Stomach smooth muscle (tissue), 2 donors: Measurements from ENCODE around the gene DAAM1.

Source experiments
- H3K27ac ChIP-seq: one replicate; pipeline ENCODE4 v1.7.0; 2013; ENCODE audit warnings: mild to moderate bottlenecking, low read length, inconsistent platforms
- H3K27me3 ChIP-seq, 2 donors: one replicate each; pipeline ENCODE4 v1.7.0; 2013; ENCODE audit warnings: low read length in 2 of 2; ENCODE audit not compliant: insufficient read depth in 2 of 2, control insufficient read depth in 1 of 2
- H3K36me3 ChIP-seq, 2 donors: one replicate each; pipeline ENCODE4 v1.7.0; 2013; ENCODE audit warnings: low read length in 2 of 2; ENCODE audit not compliant: control insufficient read depth in 2 of 2, insufficient read depth in 2 of 2
- H3K4me1 ChIP-seq: one replicate; pipeline ENCODE4 v1.7.0; 2013; ENCODE audit warnings: low read length; ENCODE audit not compliant: control insufficient read depth, insufficient read depth
- H3K4me3 ChIP-seq, 2 donors: one replicate each; pipeline ENCODE4 v1.7.0; 2013; ENCODE audit warnings: low read length in 2 of 2
- H3K9ac ChIP-seq, 2 donors: one replicate each; pipeline ENCODE4 v1.7.0; 2013; ENCODE audit warnings: low read length in 2 of 2, mild to moderate bottlenecking in 1 of 2
- H3K9me3 ChIP-seq, 2 donors: one replicate each; pipeline ENCODE4 v1.7.0; 2013; ENCODE audit warnings: low read length in 2 of 2; ENCODE audit not compliant: control insufficient read depth in 2 of 2
- donor health status: healthy.
- donor health status: Pancreatic carcinoma.

DAAM1 gene

DNA sequence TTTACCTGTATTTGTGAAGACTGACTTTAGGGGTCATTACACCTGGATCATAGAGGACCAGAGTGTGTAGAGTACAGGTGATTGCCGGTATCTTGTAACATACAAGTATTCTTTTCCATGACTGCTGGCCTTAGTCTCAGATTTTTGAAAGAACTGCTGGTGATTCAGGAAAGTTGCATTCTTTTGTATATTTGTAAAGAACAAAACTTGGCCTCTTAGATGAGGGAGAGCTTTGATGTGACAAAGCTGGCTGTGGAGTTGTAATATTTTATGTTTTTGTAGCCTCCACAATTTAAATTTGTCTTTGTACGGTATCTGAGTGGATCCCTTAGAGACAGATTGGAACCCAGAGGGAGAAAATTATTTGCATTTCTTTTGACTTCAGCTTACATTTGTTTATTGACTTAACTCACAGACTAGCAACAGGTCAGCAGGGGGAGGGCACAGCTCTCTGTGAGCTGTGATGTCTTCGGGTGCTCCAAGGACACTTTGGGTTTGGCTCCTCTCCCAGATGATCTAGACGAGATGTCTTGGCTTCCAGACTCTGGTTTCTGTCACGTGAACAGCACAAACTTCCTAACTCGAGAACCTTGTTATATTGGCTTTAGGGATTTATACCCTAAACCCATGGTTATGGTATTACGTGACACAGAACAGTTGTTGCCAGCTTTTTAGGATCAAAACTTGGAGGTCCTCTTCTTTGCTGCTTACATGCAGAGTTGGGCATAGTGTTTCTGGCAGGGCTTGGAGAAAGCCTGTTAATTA, 65.9 kb downstream of the DAAM1 start:
- Histone ChIP-seq H3K27me3 (no peaks in the 10 kb centered on the region), H3K4me3 (peak overlapping the region in 1 of 2 donors; percentile 57), H3K9ac (peak overlapping the region in 1 of 2 donors; percentile 37), H3K4me1 (peaks cover 40% of the 10 kb centered on the region), H3K9me3 (no peaks in the 10 kb centered on the region), H3K36me3 (no peaks in the 10 kb centered on the region), H3K27ac (peak overlapping the region; percentile 84)

DNA sequence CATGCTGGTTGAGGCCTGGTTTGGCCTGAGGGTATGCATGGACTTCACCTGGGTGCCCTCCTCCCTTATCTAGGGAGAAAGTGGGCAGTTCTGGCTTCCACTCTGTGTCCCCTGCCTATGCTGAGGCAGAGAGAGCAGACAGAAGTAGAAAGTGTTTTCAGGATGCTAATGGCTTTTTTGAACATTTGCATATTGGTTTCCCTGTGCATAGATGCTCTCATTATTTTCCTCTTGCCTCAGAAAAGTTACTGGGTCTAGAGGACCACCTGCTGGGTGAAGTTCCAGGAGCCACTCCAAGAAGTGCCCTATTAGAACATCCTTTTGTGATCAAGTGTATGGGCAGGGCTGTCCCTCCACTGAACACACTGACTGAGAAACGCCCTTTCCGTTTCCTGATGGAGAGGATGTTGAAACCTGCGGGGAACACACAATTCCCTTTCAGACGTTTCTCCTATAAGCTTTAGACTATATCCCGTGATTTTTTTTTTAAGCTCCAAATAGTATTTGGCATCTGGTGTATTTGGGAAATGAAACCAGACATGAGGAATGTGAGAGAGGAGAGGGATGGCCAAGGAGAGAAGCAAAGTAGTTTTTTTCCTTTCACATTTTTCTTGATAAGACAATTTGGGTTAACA, 66.6 kb downstream of the DAAM1 start:
- Histone ChIP-seq H3K36me3 (no peaks in the 10 kb centered on the region), H3K9me3 (no peaks in the 10 kb centered on the region), H3K4me1 (peaks cover 40% of the 10 kb centered on the region), H3K4me3 (peak overlapping the region in 1 of 2 donors; percentile 57), H3K9ac (peak overlapping the region in 1 of 2 donors; percentile 37), H3K27ac (peak overlapping the region; percentile 84), H3K27me3 (no peaks in the 10 kb centered on the region)

DNA sequence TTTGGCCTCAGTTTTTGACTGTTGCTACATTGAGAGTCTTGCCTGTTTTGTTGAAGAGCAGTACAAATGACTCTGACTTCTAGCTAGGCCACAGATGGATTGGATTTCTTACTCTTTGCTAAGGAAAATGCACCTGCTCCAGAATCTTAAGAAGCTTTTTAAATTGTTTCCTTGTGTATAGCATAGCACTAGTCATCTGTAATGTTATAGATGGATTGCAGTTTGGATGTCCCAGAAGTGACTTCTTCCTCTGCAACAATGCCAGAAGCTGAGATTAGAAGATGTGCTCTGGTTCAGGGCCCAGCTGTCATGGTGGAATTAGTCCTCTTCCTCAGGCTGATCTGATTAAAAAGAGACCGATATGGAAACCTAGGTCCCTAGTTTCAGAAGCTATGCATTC, 67.9 kb downstream of the DAAM1 start:
- Histone ChIP-seq H3K4me1 (peaks cover 38% of the 10 kb centered on the region), H3K9ac (no peak overlapping the region), H3K36me3 (no peaks in the 10 kb centered on the region), H3K27me3 (no peaks in the 10 kb centered on the region), H3K9me3 (no peaks in the 10 kb centered on the region), H3K4me3 (no peak overlapping the region), H3K27ac (no peak overlapping the region)

DNA sequence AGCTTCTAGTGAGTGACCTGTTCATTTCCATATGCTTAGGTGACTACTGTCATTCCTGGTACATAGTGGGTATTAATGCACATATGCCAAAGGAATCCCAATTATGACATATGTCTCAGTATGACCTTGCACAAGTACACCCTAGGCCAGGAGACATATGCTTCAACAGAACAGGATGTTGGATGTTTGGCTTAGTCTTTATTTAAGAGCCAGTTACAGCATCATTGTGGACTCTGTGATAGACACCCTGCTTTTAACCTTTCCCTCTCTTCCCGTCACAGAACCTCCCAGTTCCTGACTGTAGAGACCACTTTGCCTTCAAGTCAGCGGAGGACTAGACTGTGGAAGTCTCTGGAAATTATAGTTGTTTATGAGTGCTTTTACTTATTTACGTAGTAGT, 72.9 kb downstream of the DAAM1 start:
- no peaks in the 10 kb centered on the region for H3K27me3 ChIP-seq
- peaks cover 15 to 16% of the 10 kb centered on the region in 2 donors for H3K36me3 ChIP-seq
- peaks cover 7% of the 10 kb centered on the region for H3K4me1 ChIP-seq
- no peak overlapping the region for H3K27ac ChIP-seq
- no peaks in the 10 kb centered on the region for H3K9me3 ChIP-seq
- no peak overlapping the region for H3K4me3 ChIP-seq
- no peak overlapping the region for H3K9ac ChIP-seq

GRCh38 chr14:59262717-59263454, 74.4 kb downstream of the DAAM1 start:
- H3K4me3 ChIP-seq = no peak overlapping the region
- no peaks in the 10 kb centered on the region for H3K27me3 ChIP-seq
- H3K4me1 ChIP-seq = no peaks in the 10 kb centered on the region
- H3K36me3 ChIP-seq = peaks cover 18 to 22% of the 10 kb centered on the region in 2 donors
- no peaks in the 10 kb centered on the region for H3K9me3 ChIP-seq
- no peak overlapping the region for H3K9ac ChIP-seq
- H3K27ac ChIP-seq = no peak overlapping the region

DNA sequence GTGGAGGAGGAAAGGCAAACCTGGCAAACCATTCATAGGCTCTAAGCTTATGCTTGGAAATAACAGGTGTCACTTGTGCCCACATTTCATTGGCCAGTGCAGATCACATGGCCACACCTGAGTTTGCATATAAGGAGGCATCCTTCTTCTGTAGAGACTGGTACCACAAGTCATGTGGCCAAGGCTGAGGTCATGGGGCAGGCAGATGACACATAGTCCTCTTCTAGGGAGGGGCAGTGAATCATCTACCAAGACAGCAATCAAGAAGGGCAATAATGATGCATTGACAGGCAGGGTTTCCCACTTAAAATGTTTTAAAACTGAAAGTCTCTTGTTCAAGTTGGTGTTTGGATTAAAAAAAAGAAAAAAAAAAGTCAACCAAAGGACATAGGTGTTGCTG, 77.3 kb downstream of the DAAM1 start:
- Histone ChIP-seq H3K9me3 (no peaks in the 10 kb centered on the region), H3K27me3 (no peaks in the 10 kb centered on the region), H3K4me1 (no peaks in the 10 kb centered on the region), H3K9ac (no peak overlapping the region), H3K27ac (no peak overlapping the region), H3K4me3 (no peak overlapping the region), H3K36me3 (peaks cover 25 to 26% of the 10 kb centered on the region in 2 donors)

- Histone ChIP-seq H3K27me3 (no peaks in the 10 kb centered on the region), H3K27ac (no peak overlapping the region), H3K4me3 (no peak overlapping the region), H3K9me3 (no peaks in the 10 kb centered on the region), H3K36me3 (peaks cover 25 to 26% of the 10 kb centered on the region in 2 donors), H3K4me1 (no peaks in the 10 kb centered on the region), H3K9ac (no peak overlapping the region)
These were observed 78.6 kb downstream of the DAAM1 start for GRCh38 chr14:59267046-59267445.

- H3K9me3 ChIP-seq = no peaks in the 10 kb centered on the region
- H3K27ac ChIP-seq = no peak overlapping the region
- H3K4me1 ChIP-seq = no peaks in the 10 kb centered on the region
- peaks cover 25 to 26% of the 10 kb centered on the region in 2 donors for H3K36me3 ChIP-seq
- no peak overlapping the region for H3K4me3 ChIP-seq
- no peaks in the 10 kb centered on the region for H3K27me3 ChIP-seq
- H3K9ac ChIP-seq = no peak overlapping the region
These were observed 79.5 kb downstream of the DAAM1 start for GRCh38 chr14:59268011-59268410.

DNA sequence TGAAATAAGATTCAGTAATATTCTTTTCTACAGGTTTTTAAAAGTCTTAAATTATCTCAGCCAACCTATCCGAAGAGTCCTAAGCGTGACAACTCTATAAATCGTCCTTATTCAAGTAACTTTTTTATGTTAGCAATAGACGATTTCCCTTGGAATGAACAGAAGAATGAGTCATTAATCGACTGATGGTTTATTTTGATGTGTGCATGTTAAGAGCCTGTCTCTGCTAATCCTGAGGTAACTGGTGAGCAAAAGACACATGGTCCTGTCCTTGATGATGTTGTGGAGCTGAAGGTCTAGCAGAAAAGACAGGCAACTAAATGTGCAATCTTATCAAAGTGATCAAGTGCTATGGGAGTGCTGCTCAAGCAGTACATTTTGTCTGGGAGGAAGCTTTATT, 80.4 kb downstream of the DAAM1 start:
- Histone ChIP-seq H3K27me3 (no peaks in the 10 kb centered on the region), H3K9me3 (no peaks in the 10 kb centered on the region), H3K27ac (no peak overlapping the region), H3K4me1 (no peaks in the 10 kb centered on the region), H3K4me3 (no peak overlapping the region), H3K36me3 (peaks cover 23 to 25% of the 10 kb centered on the region in 2 donors), H3K9ac (no peak overlapping the region)

GRCh38 chr14:59269466-59269865, 81.0 kb downstream of the DAAM1 start:
- no peaks in the 10 kb centered on the region for H3K4me1 ChIP-seq
- H3K36me3 ChIP-seq = peaks cover 21 to 25% of the 10 kb centered on the region in 2 donors
- no peak overlapping the region for H3K27ac ChIP-seq
- H3K9me3 ChIP-seq = no peaks in the 10 kb centered on the region
- H3K9ac ChIP-seq = no peak overlapping the region
- no peak overlapping the region for H3K4me3 ChIP-seq
- H3K27me3 ChIP-seq = no peaks in the 10 kb centered on the region
